Measurements from ENCODE around the gene CDHR4.
"Not testable (repeated sequence)": the region's sequence is repeated elsewhere in the genome, so short reads cannot be mapped to it uniquely, and the experiment has no call there.

Gene CDHR4

DNA sequence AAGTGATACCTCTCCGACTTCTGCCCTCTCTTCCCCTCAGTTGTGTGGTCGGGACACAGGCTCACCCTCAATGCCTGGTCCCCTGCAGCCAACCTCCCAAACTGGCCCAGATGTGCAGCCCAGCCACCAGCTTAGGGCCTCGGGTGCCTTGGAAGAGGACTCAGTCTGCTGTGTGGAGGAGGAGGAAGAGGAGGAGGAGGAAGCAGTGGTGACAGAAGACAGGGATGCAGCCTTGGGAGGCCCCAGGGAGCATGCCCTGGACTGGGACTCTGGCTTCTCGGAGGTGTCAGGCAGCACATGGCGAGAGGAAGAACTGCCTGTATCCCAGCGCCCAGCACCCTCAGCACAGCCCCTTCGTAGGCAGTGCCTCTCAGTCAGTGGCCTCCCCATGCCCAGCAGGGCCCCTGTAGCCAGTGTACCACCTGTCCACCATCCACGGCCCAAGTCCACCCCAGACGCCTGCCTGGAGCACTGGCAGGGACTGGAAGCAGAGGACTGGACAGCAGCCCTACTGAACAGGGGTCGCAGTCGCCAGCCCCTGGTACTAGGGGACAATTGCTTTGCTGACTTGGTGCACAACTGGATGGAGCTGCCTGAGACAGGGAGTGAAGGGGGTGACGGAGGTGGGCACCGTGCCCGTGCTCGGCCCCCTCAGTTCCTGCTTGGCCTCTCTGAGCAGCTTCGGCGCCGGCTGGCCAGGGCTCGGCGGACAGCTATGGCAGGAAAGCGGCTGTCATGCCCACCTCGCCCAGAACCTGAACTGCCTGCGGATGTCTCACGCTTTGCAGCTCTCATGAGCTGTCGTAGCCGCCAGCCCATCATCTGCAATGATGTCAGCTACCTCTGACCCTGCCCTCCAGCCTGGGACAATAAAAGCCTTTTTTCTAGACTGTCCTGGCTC, 4.7 kb upstream of the CDHR4 start:
- no peak for DNase-seq (ENCODE audit: low read depth in 2 of 2, low spot score in 1 of 2)

DNA sequence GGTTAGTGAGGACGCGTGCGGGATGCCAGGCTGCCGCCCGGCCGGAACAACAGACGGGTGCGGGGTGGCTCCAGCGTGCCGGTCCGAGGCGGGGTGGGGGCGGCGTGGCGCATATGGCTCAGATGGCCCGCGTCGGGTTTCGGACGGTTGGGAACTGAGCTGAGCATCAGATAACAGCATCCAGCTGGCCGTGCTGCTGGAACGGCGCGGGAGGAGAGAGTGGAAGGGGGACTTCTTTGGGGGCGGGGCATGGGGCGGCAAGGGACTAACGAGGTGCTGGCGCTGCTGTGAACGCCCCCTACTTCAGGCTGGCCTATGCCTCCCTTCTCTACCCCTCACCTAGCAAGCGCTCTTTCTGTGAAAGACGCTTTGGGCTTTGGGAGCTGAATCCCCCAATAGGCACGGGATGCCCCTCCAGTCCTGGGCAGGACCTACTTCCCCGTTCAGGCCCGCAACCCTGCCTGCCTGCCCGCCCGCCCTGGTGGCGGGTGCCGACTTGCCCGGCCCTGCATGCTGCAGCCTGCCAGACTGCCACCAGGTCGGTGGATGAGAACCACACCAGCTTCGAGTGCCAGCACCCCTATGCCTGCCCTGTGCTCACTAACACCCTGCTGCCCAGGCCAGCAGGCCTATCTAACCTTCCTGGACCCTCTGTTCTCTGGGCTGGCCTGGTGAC, 3.9 kb upstream of the CDHR4 start:
- DNase-seq (ENCODE audit: low read depth in 2 of 2, low spot score in 1 of 2) = no peak

DNA sequence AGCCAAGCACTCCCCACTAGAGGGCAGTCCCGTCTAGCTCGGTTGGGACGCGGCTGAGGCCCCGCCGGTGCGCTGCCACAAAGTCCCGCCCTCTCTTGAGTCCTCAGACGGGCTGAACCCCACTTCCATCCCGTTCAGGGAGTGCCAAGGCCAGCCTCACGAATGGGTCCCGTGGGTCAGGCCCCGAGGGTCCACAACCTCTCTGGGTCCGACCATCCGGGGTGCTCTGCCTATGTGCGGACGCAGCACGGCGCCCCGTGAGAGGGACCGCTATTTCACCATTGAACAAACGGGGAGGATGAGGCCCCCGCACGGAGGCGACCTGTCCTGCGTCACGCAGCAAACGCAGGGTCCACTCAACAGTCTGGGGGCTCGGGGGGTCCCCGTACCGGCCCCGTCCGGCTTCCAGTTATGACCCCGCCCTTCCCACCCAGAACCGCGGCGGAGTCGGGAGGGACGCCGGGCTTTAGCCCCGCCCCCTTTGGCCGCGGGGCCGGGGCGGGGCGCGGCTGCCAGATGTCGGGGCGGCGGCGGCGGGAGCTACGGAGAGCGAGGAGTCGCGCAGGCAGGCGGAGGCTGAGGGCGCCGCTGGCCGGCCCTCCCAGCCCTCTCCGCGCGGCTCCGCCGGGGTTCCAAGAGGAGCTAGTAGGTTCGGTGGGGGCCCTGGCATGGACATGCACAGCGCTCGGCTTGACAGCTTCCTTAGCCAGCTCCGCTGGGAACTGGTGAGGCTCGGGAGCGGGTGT, 3.2 kb upstream of the CDHR4 start, which contains the start of gene INKA1:
Gene INKA1, plus strand, starts transcription at position 543 of the 746 bp plus-strand sequence. Its CDS starts 132 bp downstream, at position 675.
- DNase-seq (ENCODE audit: low read depth in 2 of 2, low spot score in 1 of 2) = peak; percentile 69 to 73

DNA sequence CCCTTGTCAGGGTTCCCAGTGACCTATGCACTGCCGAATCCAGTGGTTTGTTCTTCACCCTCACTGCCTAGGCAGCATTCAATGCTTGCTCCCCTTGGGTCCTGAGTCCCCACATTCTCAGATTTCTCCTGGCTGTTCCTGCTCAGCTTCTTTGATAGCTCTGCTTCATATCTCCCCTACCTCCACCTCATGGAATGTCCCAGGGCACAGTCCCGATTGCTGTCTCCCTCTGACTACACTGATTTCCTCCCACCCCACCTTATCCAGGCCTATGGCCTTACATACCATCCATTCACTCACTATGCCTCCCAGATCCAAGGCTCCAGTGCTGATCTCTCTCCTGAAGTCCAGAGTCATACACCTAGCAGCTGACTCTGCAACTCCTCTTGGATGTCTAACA, 1.5 kb upstream of the CDHR4 start:
- no peak for DNase-seq (ENCODE audit: low read depth in 2 of 2, low spot score in 1 of 2)

DNA sequence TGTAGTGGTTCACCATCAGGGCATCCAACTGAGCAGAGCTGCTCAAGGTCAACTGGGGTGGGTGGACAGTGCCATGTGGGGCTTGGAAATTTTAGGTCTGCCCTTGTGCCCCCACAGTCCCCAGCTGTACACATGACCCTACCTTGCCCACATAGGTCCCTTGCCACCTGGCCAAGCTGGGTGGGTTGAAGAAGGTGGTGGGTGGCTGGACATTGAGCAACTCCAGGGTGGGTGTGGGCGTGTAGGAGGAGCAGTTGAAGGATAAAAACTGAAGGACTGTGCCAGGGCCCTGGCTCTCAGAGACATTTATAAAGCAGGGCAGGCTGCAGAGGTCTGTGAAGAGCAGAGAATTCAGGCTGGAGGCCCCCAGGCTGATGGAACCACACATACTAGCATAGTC, 568 bp downstream of the CDHR4 start:
- no peak for DNase-seq (ENCODE audit: low read depth in 2 of 2, low spot score in 1 of 2)

DNA sequence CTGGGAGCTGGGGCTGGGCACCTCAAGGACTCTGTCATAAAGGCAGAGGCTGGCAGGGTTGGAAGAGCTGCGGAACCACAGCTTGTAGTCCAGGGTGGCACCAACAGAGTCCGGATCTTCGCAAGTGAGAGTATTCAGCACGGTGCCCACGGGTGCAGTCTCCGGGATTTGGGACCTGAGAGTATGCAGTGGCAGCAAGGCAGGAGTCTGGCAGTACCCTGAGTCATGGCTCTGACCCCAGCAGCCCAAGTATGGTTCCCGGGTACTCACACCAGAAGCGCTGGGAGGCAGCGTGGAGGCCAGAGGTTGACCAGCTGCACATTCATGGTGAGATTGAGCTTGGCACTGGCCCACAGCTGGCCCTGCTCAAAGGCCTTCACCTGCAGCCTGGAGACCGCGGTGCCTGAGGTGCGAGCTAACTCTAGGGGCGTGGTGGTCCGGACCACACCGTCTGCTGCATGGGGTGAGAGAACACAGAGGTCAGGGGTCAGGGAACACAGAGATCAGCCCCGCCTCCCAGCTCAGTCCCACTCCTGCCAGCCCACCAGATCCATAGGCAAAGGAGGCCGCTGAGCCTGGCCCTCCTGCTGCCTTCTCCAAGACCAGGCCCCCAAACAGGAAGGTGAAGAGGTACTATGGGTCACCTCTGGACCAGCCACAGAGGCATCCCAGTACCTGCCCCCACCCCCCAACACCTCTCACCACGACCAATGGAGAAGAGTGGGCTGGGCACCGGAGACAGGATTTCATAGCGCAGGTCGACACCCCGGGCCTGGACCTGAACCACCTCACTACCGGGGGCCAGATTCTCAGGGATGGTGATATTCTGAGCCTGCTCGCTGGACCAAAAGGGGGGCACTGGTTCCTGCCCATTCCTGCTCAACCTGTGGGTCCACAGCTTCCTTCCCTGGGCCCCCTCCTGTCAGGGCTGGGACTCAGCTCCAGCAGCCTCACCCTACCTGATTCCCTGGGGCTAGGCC, 4.5 kb downstream of the CDHR4 start:
- no peak for DNase-seq (ENCODE audit: low read depth in 2 of 2, low spot score in 1 of 2)

DNA sequence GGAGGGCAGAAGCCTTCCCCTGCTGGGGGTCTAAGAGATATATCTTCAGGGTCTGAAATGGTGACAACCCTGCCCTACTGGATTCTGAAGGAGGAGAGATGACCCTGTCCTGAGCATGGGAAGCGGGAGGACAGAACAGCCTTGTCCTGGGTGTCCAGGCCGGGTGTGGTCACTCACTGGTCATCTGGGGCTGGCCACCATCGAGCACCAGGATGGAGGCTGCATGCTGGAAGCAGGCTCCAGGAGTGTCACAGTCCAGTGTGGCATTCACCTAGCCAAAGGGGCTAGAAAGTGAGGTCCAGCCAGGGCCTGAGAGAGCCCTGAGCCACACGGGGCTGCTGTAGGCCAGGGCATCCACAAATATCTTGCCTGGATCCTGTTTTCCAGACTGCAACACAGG, 5.2 kb downstream of the CDHR4 start:
- DNase-seq (ENCODE audit: low read depth in 2 of 2, low spot score in 1 of 2) = no peak

DNA sequence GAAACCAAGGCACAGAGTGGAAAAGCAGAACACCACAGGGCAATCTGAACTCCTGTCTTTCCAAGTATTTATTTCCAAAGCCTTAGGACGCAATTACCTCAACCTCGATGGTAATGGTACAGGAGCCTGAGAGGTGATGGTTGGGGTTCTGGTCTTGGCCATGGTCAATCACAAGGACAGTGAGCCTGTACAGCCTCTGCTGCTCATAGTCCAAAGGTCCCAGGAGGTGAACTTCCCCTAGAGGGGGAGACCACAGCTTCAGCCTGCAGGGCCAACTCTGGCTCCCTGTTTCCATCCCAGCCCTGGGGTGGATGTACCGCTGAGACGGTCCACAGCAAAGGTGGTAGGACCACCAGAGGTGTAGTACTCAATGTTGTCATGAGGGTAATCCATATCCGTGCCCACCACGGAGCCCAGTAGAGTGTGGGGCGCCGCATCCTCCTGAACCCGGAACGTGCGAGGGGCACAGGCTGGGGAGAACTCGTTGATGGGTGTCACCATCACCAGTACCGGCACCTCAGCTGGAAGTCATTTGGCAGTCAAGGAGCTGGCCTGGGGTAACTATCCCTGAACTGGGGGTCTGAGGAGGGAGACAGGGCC, 6.1 kb downstream of the CDHR4 start:
- DNase-seq (ENCODE audit: low read depth in 2 of 2, low spot score in 1 of 2) = no peak

DNA sequence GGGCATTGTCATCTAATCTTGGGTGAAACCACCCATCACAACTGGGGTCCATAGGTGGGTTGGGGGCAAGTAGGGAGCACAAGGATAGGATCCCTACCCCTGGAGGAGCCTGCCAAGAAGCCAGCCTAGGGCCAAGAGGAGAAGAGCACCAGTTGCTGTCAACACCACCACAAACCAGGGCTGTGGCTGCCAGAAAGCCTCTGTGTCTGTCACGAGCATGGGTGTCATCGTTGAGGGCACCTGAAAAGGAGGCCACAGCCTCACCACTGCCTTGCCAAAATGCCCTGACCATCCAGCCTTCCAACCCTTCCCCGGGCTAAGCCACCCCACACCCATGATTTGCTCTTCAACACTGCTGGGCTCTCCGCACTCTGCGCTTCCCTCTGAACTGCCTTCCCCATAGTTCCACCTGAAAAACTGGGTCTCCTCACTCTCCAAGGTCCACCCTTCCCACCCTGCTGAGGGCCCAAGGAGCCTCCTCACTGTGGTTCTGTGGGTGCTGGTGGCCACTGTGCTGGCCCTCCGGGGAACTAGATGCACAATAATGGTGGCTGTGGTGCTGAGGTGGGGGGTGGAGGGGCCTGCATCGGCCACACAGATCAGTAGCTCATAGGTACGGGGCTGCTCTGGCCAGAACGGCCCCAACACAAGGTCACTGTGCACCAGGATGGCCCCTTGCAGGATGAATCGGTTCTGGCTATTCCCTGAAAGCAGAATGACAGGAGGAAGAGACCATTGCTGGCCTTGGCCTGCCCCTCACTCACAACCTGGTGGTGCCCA, 7.1 kb downstream of the CDHR4 start:
- no peak for DNase-seq (ENCODE audit: low read depth in 2 of 2, low spot score in 1 of 2)

DNA sequence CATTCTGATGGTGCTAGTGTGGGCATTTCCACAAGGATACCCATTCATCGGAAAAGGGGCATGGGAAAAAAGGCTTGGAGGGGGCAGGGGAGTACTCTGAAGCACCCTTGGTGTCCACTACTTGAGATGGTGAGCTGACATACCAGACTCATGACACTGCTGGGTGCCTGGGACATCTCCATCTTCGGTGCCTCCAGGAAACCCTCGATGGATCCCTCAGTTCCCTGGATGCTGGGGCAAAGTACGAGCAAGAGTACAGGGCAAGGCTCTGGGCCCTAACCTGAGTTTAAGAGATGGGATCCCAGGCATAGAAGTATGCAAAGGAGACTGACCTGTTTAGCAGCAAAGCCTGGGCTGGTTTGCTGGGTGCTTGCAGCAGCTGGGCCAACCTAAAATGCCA, 8.1 kb downstream of the CDHR4 start:
- no peak for DNase-seq (ENCODE audit: low read depth in 2 of 2, low spot score in 1 of 2)

DNA sequence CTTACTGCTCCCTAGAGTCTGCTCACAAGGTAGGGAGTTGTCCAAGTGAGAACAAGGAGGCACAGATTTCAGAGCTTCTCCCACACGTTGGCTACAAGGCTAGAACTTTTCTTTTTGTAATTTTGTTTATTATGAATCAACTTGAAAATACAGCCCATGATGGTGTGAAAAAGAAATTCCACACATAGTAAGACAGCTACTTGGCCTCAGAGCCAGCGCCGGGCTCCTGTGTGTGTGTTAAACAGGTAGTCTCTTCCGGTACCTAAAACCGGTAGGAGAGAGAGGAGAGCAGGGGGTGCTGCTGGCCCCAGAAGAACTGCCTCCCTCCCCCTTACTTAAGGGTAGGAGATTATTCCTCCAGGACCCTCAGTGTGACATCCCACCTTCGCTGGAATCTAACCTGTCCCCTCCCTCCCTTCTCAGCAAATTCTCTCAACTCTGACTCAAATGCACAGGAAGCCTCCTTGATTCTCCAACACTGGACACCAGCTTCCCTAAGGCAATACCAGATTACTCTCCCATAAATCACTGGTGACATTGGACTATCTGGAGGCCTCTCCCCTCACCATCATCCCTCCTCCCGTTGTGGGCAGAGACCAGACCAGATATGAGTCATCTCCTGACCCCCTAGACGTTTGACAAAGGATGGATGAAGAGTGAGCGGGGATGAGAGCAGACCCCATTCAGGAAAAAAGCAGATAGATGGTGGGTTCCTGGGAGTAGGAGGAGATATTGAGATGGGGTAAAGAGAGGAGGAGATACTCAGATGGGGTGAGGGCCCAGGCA, 8.9 kb downstream of the CDHR4 start:
- DNase-seq (ENCODE audit: low read depth in 2 of 2, low spot score in 1 of 2) = no peak

DNA sequence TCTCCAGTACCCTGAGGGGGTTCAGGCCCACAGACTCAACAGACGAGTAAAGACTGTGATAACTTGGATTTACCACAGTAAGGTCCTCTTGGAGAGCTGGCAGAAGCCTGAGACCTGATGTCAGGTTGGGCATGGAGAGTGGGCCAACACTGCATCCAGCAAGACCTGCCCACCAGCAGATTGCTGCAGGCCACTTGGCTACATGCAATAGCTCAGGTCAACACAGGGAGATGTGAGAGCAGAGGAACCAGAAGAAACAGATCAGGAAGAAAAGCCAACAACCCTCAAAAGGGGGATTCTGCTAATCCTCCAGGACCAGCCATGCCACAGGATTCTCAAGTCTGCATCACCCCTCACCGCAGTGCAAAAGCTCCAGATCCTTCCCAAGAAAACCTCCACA, 11.6 kb downstream of the CDHR4 start:
- no peak for DNase-seq (ENCODE audit: low read depth in 2 of 2, low spot score in 1 of 2)

DNA sequence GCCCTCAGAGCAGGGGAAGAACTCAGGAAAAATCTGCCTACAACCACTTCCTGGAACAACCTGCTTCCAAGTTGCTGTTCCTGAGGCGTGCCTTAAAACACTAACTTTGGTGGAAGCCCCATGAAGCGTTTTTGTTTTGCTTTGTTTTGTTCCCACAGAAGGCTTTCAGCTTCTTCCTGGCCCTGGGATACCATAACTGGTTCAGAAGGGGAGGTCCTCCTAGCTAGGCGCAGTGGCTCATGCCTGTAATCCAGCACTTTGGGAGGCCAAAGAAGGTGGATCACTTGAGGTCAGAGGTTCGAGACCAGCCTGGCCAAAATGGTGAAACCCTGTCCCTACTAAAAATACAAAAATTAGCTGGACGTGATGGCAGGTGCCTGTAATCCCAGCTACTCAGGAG, 12.1 kb downstream of the CDHR4 start:
- no peak for DNase-seq (ENCODE audit: low read depth in 2 of 2, low spot score in 1 of 2)

DNA sequence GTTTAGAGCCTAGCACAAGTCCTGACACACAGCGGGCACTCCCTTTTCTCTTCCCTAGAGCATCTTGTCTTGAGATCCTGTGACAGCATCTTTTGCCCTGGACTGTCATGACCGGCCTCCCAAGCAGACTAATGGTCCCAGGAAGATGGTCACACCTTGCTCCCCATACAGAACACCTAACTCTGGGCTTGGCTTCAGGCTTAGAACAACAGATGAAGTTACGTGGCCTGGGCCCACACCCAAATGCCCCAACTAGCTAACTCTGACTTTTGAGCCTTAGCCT, 12.6 kb downstream of the CDHR4 start:
- DNase-seq (ENCODE audit: low read depth in 2 of 2, low spot score in 1 of 2) = no peak

DNA sequence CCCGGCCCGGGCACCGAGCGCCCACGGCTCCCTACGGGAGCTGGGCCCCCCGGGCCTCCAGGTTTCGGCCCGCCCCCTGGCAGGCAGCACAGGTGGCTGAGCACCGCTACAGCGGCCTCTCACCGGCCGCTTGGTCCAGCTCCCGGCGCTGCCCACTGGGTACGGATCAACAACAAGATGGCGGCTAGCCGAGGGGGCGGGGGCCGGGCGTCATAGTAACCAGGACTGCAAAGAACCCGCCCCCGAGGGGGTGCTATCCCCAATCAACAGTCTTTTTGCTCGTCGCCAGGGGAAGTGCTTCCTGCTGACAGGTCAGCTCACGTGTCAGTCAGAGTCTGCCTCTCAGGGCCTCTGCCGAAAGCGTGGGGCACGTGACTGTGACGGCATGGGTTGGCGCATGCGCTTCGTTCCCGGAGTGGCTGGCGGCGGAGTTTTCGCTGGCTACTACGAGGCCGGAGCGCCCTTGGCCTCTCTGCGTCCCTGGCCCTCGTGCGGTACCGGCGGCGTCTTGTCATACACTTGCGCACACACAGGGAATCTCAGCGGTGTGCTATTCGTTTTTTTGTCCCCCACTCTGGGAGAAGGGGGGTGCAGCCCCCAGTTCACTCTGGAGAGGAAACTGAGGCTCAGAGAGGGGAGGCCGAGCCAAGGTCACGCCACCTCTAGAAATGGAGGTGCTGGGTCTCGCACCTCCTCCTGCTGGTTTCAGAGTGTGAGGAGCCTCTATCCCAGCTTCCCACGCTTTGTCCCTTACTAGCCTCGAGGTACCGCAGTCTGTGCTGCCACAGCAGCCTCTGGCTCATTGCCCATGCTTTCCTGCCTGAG, 13.1 kb downstream of the CDHR4 start, which contains the start of gene IP6K1:
Gene IP6K1, minus strand, starts transcription at position 186 of the 825 bp plus-strand sequence. CDS start 38,502 bp downstream, outside the sequence.
- DNase-seq (ENCODE audit: low read depth in 2 of 2, low spot score in 1 of 2) = peak; percentile 98 to 100

DNA sequence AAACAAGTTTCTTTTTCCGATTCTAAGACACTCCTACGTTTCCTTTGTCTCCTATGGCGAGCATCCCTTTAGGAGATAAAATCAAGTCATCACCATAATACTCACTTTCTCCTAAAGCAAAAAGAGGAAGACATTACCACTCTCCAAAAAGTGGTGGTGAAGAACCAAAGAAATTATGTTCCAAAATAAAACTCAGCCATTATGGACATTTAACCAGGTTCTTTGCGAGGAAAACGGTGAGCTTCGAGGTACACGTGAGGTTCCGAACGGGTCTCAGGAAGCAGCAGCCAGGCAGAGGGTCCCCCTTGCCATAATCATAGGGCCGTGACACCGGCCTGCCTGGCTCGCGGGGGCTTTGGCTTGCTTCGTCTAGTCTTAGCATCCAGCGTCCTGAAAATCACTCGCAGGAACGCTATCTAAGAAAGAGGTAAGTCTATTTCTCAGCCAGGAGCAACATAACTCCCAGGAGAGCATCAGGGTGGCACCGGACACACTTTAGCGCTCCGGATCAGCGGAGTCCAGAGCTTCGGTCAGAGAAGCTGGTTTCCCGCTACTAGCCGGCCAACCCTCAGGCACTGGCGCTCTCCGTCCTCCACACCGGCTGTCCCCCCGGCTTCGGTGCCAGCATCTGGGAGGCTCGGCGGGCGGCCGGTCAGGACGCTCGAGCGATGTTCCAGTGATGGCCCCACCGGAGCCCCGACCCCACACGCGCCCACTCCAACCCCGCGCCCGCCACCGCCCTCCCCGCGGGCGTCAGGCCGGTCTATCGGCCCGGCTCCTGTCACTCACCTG, 13.9 kb downstream of the CDHR4 start:
- no peak for DNase-seq (ENCODE audit: low read depth in 2 of 2, low spot score in 1 of 2)

DNA sequence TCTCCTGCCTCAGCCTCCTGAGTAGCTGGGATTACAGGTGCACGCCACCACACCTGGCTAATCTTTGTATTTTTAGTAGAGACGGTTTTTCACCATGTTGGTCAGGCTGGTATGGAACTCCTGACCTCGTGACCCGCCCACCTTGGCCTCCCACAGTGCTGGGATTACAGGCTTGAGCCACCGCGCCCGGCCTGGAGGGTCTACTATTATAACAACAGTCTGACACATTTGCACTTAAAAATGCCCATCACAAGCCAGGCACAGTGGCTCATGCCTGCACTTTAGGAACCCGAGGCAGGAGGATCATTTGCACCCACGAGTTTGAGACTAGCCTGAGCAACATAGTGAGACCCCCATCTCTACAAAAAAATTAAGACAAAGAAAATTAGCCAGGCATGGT, 17.4 kb downstream of the CDHR4 start:
- DNase-seq (ENCODE audit: low read depth in 2 of 2, low spot score in 1 of 2) = not testable (repeated sequence)

Measured in stimulated activated CD8-positive, alpha-beta memory T cell treated with anti-CD3 and anti-CD28 coated beads, Interleukin-4, amount 100 ng/mL, for 4 hours (primary cell).